RCC 7860 (cell line): ENCODE data around the gene MKLN1.
A peak's percentile ranks its signal among the peaks of the same experiment; 100 is the strongest.
"Not testable (repeated sequence)": the region's sequence is repeated elsewhere in the genome, so short reads cannot be mapped to it uniquely, and the experiment has no call there.

Source experiments
- DNase-seq: peaks from one replicate; pipeline ENCODE4 v3.0.0-alpha.2; 2015; ENCODE audit warnings: low spot score
- FAIRE-seq: peaks from 2 replicates; lab custom pipeline; 2012; peaks lifted over from hg19 to GRCh38; lab: Jason Lieb, UNC

The MKLN1 gene

DNA sequence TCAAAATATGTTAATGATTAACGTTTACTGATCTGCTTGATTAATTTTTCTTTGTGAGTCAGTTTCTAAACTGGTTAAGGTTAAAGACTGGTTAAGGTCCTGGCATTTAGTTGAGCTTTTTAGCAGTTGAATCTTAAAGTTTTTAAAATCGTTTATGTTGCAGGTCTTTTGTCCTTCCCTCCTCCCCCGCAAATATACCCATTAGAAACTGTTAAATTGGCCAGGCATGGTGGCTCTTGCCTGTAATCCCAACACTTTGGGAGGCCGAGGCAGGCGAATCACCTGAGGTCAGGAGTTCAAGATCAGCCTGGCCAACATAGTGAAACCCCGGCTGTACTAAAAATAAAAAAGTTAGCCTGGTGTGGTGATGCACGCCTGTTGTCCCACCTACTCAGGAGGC lies 127.9 kb downstream of the MKLN1 start:
- peak; percentile 99 for FAIRE-seq

DNA sequence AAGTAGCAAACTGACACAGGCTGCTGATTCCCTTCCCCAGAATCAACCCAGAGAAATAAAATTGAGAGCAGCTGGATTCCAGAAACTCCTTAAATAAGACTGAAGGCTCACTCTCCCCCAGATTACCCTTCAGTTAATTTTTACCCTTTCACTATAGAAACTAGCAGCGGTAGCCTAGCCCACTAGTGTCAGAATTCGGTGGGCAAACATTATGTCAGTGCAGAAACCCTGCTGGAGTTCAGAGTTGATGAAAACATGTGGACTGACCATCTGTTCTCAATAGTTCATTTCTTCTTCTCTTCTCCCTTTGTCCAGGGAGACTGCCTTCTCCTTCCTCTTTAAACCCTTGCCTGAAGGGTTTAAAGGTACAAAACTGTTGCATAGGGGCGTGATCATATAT lies 128.7 kb downstream of the MKLN1 start:
- DNase-seq (no peak), FAIRE-seq (no peak)

More for the DNA sequence above, 127.9 kb downstream of the MKLN1 start:
- DNase-seq = peak; percentile 76

GRCh38 chr7:131459256-131459655 lies 131.6 kb downstream of the MKLN1 start:
- DNase-seq (peak; percentile 23), FAIRE-seq (peak; percentile 77)

GRCh38 chr7:131462059-131462458 lies 134.4 kb downstream of the MKLN1 start:
- DNase-seq = no peak

GRCh38 chr7:131462715-131463114 lies 135.0 kb downstream of the MKLN1 start:
- FAIRE-seq, DNase-seq: not testable (repeated sequence)

More at GRCh38 chr7:131462059-131462458, 134.4 kb downstream of the MKLN1 start:
- FAIRE-seq = no peak

DNA sequence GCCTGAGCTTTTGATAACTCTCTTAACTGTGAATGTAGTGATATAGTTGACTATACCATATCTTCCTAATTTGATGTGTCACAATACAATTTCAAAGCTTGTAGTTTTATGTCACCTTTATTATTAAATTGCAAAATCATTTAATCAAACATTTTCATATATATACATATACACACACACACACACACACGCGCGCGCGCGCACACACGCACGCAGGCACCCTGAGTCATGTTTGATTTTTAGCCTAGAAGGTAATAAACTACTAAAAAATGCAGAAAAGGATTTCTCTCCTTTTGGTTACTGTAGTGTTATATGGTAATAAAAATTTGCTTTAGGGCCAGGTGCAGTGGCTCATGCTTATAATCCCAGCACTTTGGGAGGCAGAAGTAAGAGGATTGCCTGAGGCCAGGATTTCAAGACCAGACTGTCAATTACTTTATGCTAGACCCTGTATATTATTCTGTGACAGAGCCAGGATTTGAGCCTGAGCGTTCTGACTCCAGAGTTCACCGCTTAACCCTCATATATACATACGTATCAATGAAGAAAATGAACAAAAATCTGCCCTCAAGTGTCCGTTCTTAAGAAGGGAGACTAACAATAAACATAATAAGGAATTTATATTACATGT lies 139.2 kb downstream of the MKLN1 start:
- FAIRE-seq = no peak

GRCh38 chr7:131467788-131468187 lies 140.1 kb downstream of the MKLN1 start:
- no peak for FAIRE-seq

More for the DNA sequence above, 139.2 kb downstream of the MKLN1 start:
- DNase-seq = no peak

GRCh38 chr7:131471250-131472004 lies 143.8 kb downstream of the MKLN1 start:
- FAIRE-seq (no peak), DNase-seq (no peak)

More at GRCh38 chr7:131467788-131468187, 140.1 kb downstream of the MKLN1 start:
- DNase-seq = no peak

DNA sequence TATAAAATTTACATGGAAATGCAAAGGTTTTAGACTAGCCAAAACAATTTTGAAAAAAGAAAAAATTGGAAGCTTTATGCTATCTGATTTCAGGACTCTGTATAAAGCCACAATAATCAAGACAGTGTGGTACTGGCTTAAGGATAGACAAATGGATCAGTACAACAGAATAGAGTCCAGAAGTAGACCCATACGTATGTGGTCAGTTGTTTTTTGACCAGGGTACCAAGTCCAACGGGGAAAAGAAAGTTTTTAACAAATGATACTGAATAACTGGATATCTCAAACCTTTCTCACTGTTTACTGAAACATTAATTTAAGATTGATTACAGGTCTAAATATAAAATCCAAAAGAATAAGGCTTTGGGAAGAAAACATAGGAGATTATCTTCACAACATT lies 149.1 kb downstream of the MKLN1 start:
- DNase-seq = no peak
- FAIRE-seq = no peak

- DNase-seq (peak; percentile 66), FAIRE-seq (peak; percentile 74)
These were observed 153.0 kb downstream of the MKLN1 start for GRCh38 chr7:131480384-131481315.

- DNase-seq = no peak
These were observed 155.1 kb downstream of the MKLN1 start for GRCh38 chr7:131482800-131483199.

DNA sequence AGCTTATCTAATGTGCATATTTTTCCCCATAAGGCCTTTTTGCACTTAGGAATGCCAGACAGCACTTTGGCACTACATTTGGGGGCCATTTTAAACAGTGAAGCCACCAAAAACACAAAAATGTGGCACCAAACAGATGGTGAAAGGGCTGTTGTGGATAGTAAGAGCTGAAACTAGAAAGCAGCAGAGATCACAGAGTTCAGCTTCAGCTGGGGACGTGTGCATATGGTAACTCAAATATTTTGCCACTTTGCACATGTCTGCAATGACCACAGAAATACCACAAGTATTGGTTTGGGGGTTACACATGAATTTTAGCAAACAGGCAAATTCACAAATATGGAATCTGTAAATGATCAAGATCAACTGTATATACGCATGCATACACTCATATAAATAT lies 155.9 kb downstream of the MKLN1 start:
- no peak for DNase-seq
- no peak for FAIRE-seq

More at GRCh38 chr7:131482800-131483199, 155.1 kb downstream of the MKLN1 start:
- no peak for FAIRE-seq

DNA sequence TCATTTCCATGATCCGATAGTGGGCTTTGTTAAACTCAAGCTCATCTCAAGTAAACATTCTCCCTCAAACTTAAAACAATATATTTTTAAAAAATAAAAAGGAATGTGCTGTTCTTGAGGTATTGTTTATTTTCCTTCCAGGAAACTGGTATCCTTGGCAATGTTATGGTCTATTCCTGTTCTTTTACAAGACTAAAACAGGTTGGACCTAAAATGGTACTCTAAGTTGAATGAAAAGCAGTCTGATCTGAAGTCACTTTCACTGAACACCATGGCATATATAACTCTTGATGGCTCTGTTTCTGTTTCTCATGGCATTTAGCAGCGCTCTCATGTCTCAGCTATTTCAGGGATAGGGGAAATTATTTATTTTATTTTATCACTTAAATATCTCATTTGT lies 158.7 kb downstream of the MKLN1 start:
- no peak for FAIRE-seq
- no peak for DNase-seq

DNA sequence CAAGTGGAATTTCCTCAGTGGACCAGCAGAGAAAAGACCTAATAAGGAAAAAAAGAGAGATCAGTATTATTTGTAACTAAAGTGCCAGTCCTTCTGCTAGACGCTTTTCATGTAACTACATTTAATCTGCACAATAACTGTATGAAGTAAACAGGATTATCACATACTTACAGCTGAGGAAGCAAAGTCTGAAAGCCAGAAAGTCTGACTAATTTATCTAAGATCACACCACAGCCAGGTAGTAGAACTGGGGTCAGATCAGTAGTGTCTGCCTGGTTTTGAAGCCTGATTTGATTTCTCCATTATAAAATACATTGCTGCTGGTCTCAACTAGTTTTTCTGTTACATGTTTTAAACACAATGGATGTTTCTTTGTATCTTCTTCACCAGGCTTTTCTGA lies 159.5 kb downstream of the MKLN1 start:
- no peak for FAIRE-seq
- DNase-seq = no peak

GRCh38 chr7:131488361-131488760 lies 160.7 kb downstream of the MKLN1 start:
- FAIRE-seq (no peak), DNase-seq (no peak)

GRCh38 chr7:131489196-131489595 lies 161.5 kb downstream of the MKLN1 start:
- FAIRE-seq (no peak), DNase-seq (no peak)

- DNase-seq (no peak), FAIRE-seq (no peak)
These were observed 162.2 kb downstream of the MKLN1 start for GRCh38 chr7:131489881-131490280.

- DNase-seq (no peak), FAIRE-seq (no peak)
These were observed 165.4 kb downstream of the MKLN1 start for GRCh38 chr7:131493081-131493480.

DNA sequence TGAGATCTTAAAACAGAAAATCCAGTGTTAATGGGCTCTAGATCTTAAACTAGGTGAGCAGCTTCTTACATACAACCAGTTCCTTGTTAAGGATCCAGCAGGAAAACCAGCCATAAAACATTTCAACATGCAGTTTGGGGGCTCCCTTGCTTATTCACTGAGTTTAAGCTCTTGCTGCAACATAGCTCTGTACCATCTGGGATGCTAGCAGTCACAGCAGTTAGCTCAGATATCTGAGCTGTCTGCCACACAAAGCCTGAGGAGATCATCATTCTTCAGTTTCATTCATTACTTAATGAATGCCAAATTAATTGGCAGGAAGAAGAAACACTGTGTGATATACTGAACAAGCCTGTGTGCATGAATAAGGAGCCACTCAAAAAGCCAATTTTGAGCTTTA lies 165.9 kb downstream of the MKLN1 start:
- DNase-seq (no peak), FAIRE-seq (no peak)

- DNase-seq = no peak
These were observed 166.5 kb downstream of the MKLN1 start for GRCh38 chr7:131494182-131494581.

More at GRCh38 chr7:131494182-131494581, 166.5 kb downstream of the MKLN1 start:
- no peak for FAIRE-seq
